OCI-LY1 (cell line): ENCODE results near the gene KRTAP5-3.

Source experiments
- CTCF ChIP-seq: fragments of 200-600 bp; sonication (generic), shearing (Covaris generic); IDR thresholded peaks from 2 replicates; pipeline ENCODE4 v1.5.1; 2017; ENCODE audit warnings: mild to moderate bottlenecking, antibody characterized with exemption, low read length, moderate library complexity, mixed read lengths
- EZH2 ChIP-seq: fragments of 200-600 bp; sonication (generic), shearing (Covaris generic); IDR thresholded peaks from 2 replicates; pipeline ENCODE4 v1.8.0; 2017; ENCODE audit warnings: borderline replicate concordance, mixed run types, mild to moderate bottlenecking, antibody characterized with exemption, low read length, moderate library complexity, mixed read lengths

GRCh38 chr11:1568441-1568911 is 39.8 kb downstream of the KRTAP5-3 start:
- TF ChIP-seq CTCF (no peak), EZH2 (no peak)
